ENCODE data around the gene RDH13.

Gene RDH13

DNA sequence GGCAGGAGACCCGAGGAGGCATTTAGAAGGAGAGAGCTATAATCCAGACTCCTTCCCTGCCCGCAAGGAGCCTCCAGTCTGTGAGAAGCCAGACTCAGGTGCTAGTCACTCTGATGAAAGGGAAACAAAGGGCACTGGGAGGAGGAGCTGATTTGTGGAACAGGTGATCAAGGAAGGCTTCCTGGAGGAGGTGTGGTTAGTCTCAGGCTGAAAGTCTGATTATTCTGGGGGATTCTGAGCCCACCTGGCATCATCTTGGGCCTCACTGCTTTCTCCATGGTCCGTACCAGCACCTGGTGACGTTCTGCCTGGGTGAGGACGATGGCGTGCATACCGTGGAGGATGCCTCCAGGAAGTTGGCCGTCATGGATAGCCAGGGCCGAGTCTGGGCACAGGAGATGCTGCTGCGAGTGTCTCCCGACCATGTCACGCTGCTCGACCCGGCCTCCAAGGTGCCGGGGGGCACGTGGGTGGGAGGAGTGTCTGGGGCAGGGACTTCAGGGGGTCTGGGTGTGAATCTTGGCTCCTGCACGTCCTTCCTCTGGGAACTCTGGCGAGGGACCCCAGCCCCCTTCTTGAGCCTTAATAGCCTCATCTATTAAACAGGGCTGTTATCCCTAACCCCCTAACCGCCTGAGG lies 16.6 kb upstream of the RDH13 start:
- no peaks in the 10 kb centered on the region for H4K20me1 ChIP-seq (ENCODE audit: insufficient read depth, low read length)
- H2AFZ ChIP-seq (ENCODE audit: low read depth, low read length), result no peak overlapping the region
- H3K4me1 ChIP-seq (ENCODE audit: insufficient read depth, low read length), result no peaks in the 10 kb centered on the region
- no peak overlapping the region for H3K9ac ChIP-seq (ENCODE audit: low read depth, low read length)
- H3K27ac ChIP-seq (ENCODE audit: low read length), result no peak overlapping the region
- no peaks in the 10 kb centered on the region for H3K9me3 ChIP-seq (ENCODE audit: insufficient read depth, low read length, severe bottlenecking)
- no peak overlapping the region for H3K4me2 ChIP-seq (ENCODE audit: insufficient read depth, low read length)
- ATAC-seq (ENCODE audit: insufficient read depth, low read depth), result no peak
- H3K27me3 ChIP-seq (ENCODE audit: insufficient read depth, low read length, poor library complexity), result no peaks in the 10 kb centered on the region
- DNase-seq, result no peak
- no peaks in the 10 kb centered on the region for H3K36me3 ChIP-seq (ENCODE audit: insufficient read depth, low read length)
- H3K4me3 ChIP-seq (ENCODE audit: low read depth in 1 of 2, low read length in 2 of 2), result no peak overlapping the region
- TF ChIP-seq CTCF (IDR thresholded peaks at IDR 0.05; ENCODE audit: borderline replicate concordance, extremely low read depth, low read length, poor library complexity, severe bottlenecking) (no peak), EZH2 (IDR thresholded peaks at IDR 0.05; ENCODE audit: borderline replicate concordance, low read depth, low read length, severe bottlenecking) (no peak)
- H3K79me2 ChIP-seq (ENCODE audit: insufficient read depth, low read length), result no peaks in the 10 kb centered on the region

GRCh38 chr19:55078996-55079395 lies 16.0 kb upstream of the RDH13 start:
- H2AFZ ChIP-seq (ENCODE audit: low read depth, low read length), result no peak overlapping the region
- no peaks in the 10 kb centered on the region for H3K9me3 ChIP-seq (ENCODE audit: insufficient read depth, low read length, severe bottlenecking)
- H3K4me3 ChIP-seq (ENCODE audit: low read depth in 1 of 2, low read length in 2 of 2), result no peak overlapping the region
- DNase-seq (no peak), ATAC-seq (ENCODE audit: insufficient read depth, low read depth) (no peak)
- TF ChIP-seq EZH2 (IDR thresholded peaks at IDR 0.05; ENCODE audit: borderline replicate concordance, low read depth, low read length, severe bottlenecking), result no peak
- TF ChIP-seq CTCF (IDR thresholded peaks at IDR 0.05; ENCODE audit: borderline replicate concordance, extremely low read depth, low read length, poor library complexity, severe bottlenecking), result no peak
- no peaks in the 10 kb centered on the region for H3K79me2 ChIP-seq (ENCODE audit: insufficient read depth, low read length)
- no peaks in the 10 kb centered on the region for H4K20me1 ChIP-seq (ENCODE audit: insufficient read depth, low read length)
- H3K27me3 ChIP-seq (ENCODE audit: insufficient read depth, low read length, poor library complexity), result no peaks in the 10 kb centered on the region
- no peak overlapping the region for H3K4me2 ChIP-seq (ENCODE audit: insufficient read depth, low read length)
- H3K27ac ChIP-seq (ENCODE audit: low read length), result no peak overlapping the region
- H3K9ac ChIP-seq (ENCODE audit: low read depth, low read length), result no peak overlapping the region
- no peaks in the 10 kb centered on the region for H3K4me1 ChIP-seq (ENCODE audit: insufficient read depth, low read length)
- H3K36me3 ChIP-seq (ENCODE audit: insufficient read depth, low read length), result no peaks in the 10 kb centered on the region

GRCh38 chr19:55077106-55077505 lies 14.2 kb upstream of the RDH13 start:
- Histone ChIP-seq H3K9ac (ENCODE audit: low read depth, low read length) (no peak overlapping the region), H2AFZ (ENCODE audit: low read depth, low read length) (no peak overlapping the region), H3K79me2 (ENCODE audit: insufficient read depth, low read length) (no peaks in the 10 kb centered on the region), H3K4me2 (ENCODE audit: insufficient read depth, low read length) (no peak overlapping the region), H4K20me1 (ENCODE audit: insufficient read depth, low read length) (no peaks in the 10 kb centered on the region), H3K36me3 (ENCODE audit: insufficient read depth, low read length) (no peaks in the 10 kb centered on the region), H3K27ac (ENCODE audit: low read length) (no peak overlapping the region), H3K27me3 (ENCODE audit: insufficient read depth, low read length, poor library complexity) (no peaks in the 10 kb centered on the region), H3K4me3 (ENCODE audit: low read depth in 1 of 2, low read length in 2 of 2) (no peak overlapping the region), H3K9me3 (ENCODE audit: insufficient read depth, low read length, severe bottlenecking) (no peaks in the 10 kb centered on the region), H3K4me1 (ENCODE audit: insufficient read depth, low read length) (no peaks in the 10 kb centered on the region)
- no peak for TF ChIP-seq EZH2 (IDR thresholded peaks at IDR 0.05; ENCODE audit: borderline replicate concordance, low read depth, low read length, severe bottlenecking)
- no peak for TF ChIP-seq CTCF (IDR thresholded peaks at IDR 0.05; ENCODE audit: borderline replicate concordance, extremely low read depth, low read length, poor library complexity, severe bottlenecking)
- no peak for ATAC-seq (ENCODE audit: insufficient read depth, low read depth)
- DNase-seq, result no peak

Measured in DND-41 (cell line).